Psoas muscle (tissue), 8 donors: ENCODE measurements around the gene STAP2. TPM values are rescaled to one million over a fixed set of nuclear protein-coding genes. Genes with fewer than 3 reads are reported as not detected.

ENCODE experiments used
- ATAC-seq, 4 donors: fragments of 200-7000 bp; cut with Tn5 transposase; one replicate each; pipeline ENCODE4 v1.9.1; 2020; ENCODE audit warnings: moderate library complexity in 3 of 4, mild to moderate bottlenecking in 2 of 4
- DNase-seq, 2 donors: peaks; one replicate each; pipeline ENCODE4 v3.0.0-alpha.2; 2020
- H3K27ac ChIP-seq: fragments of 200-600 bp; one replicate; pipeline ENCODE4 v1.8.0; 2022
- H3K27me3 ChIP-seq, 3 donors: fragments of 200-600 bp in 1 of 3; one replicate each; pipeline versions ENCODE4 v1.6.1 to v1.8.0; 2013 to 2022; ENCODE audit warnings: low read length in 2 of 3, mild to moderate bottlenecking in 2 of 3, moderate library complexity in 1 of 3; ENCODE audit not compliant: insufficient read depth in 3 of 3
- H3K36me3 ChIP-seq, 2 donors: fragments of 200-600 bp in 1 of 2; one replicate each; pipeline versions ENCODE4 v1.6.1 to v1.8.0; 2013 to 2022; ENCODE audit warnings: low read depth in 1 of 2, mild to moderate bottlenecking in 1 of 2, moderate library complexity in 1 of 2; ENCODE audit not compliant: insufficient read depth in 1 of 2
- H3K4me1 ChIP-seq: fragments of 200-600 bp; one replicate; pipeline ENCODE4 v1.8.0; 2022
- H3K4me3 ChIP-seq: fragments of 200-600 bp; one replicate; pipeline ENCODE4 v1.8.0; 2022; ENCODE audit warnings: mild to moderate bottlenecking
- H3K9me3 ChIP-seq: fragments of 200-600 bp; one replicate; pipeline ENCODE4 v1.8.0; 2022
- WGBS, 3 donors: extraction: QIAGEN DNeasy Blood & Tissue Kit; methylation state at CpG; one replicate each; pipeline versions ENCODE4 v1.1.6 to v1.1.7; 2013; 5-methylcytosine and 5-hydroxymethylcytosine counted together
- intact Hi-C, 2 donors: fragments of 100-400 bp; cut with DNase I; formaldehyde crosslinking; loops; one replicate each; pipeline versions ENCODE4 v1.11.0 to v1.14.2; 2022
- polyA plus RNA-seq, 3 donors: library from polyadenylated mRNA; stranded (reverse); fragments of 200-250 nt; gene quantifications; one replicate each; pipeline ENCODE4 v1.2.3, GENCODE V29; 2013
- total RNA-seq, 4 donors: library from RNA; stranded (reverse); fragmentation: NEBNext Ultra II Directional in 2 of 4; extraction: Animal tissue kit (Norgen Biotek cat#: 25700) in 2 of 4; gene quantifications; one replicate each; pipeline versions ENCODE4 v1.2.1 to v1.2.4, GENCODE V29; 2021 to 2023
- TF ChIP-seq, protein P1 (sequence below): fragments of 200-600 bp; IDR thresholded peaks from one replicate; pipeline ENCODE4 v1.8.0; 2022; ENCODE audit warnings: antibody characterized with exemption
- donor health status: healthy with polysubstance abuse.
- donor health status: DM: no; HTN: no; CAD: no; lungs with moderate emphysema.
- donor health status: Bipolar disorder and iron deficiency.
- donor health status: healthy.
- donor health status: DM: yes; HTN: yes; CAD: no.
- donor health status: DM: no; HTN: no; CAD: no.
- donor health status: DM: no; HTN: no; CAD: no.
- donor health status: DM: yes; HTN: yes; CAD: no.

The STAP2 gene
- total and polyA plus RNA-seq, 7 donors, result 0.31 to 3.7 (median 0.66) TPM

DNA sequence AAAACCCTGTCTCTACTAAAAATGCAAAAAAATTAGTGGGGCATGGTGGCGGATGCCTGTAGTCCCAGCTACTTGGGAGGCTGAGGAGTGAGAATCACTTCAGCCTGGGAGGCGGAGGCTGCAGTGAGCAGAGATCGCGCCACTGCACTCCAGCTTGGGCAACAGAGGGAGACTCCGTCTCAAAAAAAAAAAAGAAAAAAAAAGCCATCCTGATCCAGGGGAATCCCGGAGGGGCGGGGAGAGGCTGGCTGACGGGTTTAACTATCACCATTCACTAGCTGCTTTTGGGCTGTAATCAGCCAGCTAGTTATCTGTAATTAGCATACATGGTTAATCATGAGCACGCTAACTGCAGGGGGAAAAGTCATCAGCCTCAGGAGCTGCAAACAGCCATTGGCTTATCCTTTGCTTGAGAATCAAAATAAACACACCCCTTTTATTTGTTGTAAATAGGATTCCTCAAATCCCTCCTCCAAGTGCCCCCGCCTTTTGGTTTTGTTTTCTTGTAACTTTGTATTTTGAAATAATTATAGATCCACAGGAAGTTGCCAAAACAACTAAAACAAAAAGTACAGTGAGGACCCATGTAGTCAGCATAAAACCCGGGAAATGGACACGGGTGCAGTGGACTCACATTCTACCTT, 24.7 kb downstream of the STAP2 start:
- 30 to 40% (median 33%) methylated on average over 12 of the region's 12 CpGs for WGBS, 3 donors
- no peak for ATAC-seq
- Histone ChIP-seq H3K4me1 (no peaks in the 10 kb centered on the region), H3K4me3 (no peak overlapping the region), H3K36me3 (no peaks in the 10 kb centered on the region), H3K27me3 (peaks cover 0 to 6% (median 0%) of the 10 kb centered on the region in 3 donors), H3K27ac (no peak overlapping the region), H3K9me3 (no peaks in the 10 kb centered on the region)
- TF ChIP-seq, protein P1, sequence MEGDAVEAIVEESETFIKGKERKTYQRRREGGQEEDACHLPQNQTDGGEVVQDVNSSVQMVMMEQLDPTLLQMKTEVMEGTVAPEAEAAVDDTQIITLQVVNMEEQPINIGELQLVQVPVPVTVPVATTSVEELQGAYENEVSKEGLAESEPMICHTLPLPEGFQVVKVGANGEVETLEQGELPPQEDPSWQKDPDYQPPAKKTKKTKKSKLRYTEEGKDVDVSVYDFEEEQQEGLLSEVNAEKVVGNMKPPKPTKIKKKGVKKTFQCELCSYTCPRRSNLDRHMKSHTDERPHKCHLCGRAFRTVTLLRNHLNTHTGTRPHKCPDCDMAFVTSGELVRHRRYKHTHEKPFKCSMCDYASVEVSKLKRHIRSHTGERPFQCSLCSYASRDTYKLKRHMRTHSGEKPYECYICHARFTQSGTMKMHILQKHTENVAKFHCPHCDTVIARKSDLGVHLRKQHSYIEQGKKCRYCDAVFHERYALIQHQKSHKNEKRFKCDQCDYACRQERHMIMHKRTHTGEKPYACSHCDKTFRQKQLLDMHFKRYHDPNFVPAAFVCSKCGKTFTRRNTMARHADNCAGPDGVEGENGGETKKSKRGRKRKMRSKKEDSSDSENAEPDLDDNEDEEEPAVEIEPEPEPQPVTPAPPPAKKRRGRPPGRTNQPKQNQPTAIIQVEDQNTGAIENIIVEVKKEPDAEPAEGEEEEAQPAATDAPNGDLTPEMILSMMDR, result no peak
- DNase-seq, result no peak
- intact Hi-C loops, result no loop called here

DNA sequence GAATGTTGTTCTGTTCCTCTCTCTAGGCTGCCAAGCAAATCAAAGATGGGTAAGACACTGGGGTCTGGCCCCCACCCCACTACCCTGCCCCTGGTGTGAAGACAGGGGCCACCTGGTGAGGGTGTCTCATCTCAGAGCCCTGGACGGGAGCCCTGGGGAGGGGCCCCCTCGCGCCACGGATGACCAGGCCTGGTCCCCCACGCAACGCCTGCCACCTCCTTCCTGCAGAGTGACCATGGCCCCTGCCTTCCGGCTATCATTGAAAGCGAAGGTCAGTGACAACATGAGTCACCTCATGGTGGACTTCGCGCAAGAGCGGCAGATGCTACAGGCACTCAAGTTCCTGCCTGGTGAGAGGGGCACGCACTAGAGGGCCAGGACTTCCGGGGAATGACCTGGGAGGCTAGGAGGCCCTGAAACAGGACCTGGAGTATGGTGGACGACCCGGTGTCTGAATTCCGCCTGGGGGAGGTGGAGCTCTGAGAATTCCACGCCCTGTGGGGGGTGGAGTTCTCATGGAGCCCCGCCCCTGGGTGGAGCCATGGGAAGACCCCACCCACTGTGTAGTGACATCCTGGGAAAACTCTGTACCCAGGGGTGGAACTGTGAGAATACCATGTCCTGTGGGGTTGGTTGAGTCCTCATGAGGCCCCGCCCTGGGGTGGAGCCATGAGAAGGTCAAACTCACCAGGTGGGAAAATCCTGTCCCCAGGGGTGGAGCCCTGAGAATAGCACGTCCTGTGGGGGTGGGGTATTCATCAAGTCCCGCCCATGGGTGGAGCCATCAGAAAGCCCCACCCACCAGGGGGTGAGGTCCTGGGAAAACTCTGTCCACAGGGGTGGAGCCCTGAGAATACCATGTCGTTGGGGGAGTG, 28.1 kb downstream of the STAP2 start:
- ATAC-seq, result no peak
- no peak for DNase-seq
- WGBS, 3 donors, result 90 to 91% (median 91%) methylated on average over 22 of the region's 22 CpGs
- TF ChIP-seq, protein P1, result no peak
- intact Hi-C loops, result no loop called here
- Histone ChIP-seq H3K36me3 (no peaks in the 10 kb centered on the region), H3K27ac (no peak overlapping the region), H3K27me3 (peaks cover 0 to 29% (median 2%) of the 10 kb centered on the region in 3 donors), H3K4me1 (no peaks in the 10 kb centered on the region), H3K9me3 (no peaks in the 10 kb centered on the region), H3K4me3 (no peak overlapping the region)

DNA sequence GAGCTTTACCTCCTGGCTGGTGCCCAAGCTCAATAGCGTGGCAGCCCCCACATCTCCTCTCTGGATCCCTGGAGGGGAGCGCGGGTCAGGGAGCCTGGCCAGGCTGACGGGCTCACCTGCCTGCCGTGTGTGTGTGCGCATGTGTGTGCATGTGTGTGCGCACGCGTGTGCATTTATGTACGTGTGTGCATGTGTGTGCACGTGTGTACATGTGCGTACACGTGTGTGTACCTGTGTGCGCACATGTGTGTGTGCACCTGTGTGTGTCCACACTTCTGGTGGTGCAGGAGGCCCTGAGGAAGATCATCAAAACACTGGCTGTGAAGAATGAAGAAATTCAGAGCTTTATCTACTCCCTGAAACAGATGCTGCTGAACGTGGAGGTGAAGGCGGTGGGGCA, 33.0 kb downstream of the STAP2 start:
- no peaks in the 10 kb centered on the region for H3K36me3 ChIP-seq
- DNase-seq (no peak), ATAC-seq (no peak)
- TF ChIP-seq, protein P1, result no peak
- H3K4me1 ChIP-seq, result no peaks in the 10 kb centered on the region
- intact Hi-C loops, result no loop called here
- WGBS, 3 donors, result 75 to 85% (median 80%) methylated on average over 16 of the region's 16 CpGs
- H3K4me3 ChIP-seq, result no peak overlapping the region
- H3K9me3 ChIP-seq, result no peaks in the 10 kb centered on the region
- no peak overlapping the region for H3K27ac ChIP-seq
- H3K27me3 ChIP-seq, result peaks cover 0 to 44% (median 8%) of the 10 kb centered on the region in 3 donors

DNA sequence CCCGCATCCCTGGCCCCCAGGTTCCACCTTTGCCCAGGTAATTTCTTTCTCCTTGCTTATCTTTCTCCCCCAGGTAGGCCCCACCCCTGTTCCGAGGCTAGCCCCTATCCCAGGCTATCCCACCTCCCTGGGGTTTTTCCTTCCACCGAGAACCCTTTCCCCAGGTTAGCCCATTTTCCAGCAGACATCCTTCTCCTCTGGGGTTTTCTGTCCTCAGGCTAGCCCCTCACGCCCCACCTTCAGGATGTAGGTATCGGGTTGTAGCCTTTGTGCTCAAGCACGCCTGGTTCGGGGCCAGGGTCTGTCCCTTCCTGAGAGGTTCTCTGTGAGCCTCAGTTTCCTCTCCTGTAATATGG, 33.4 kb downstream of the STAP2 start:
- Histone ChIP-seq H3K9me3 (no peaks in the 10 kb centered on the region), H3K4me3 (no peak overlapping the region), H3K36me3 (no peaks in the 10 kb centered on the region), H3K27me3 (peaks cover 0 to 41% (median 8%) of the 10 kb centered on the region in 3 donors), H3K4me1 (no peaks in the 10 kb centered on the region), H3K27ac (no peak overlapping the region)
- no peak for ATAC-seq
- 67 to 69% (median 68%) methylated on average over 7 of the region's 7 CpGs for WGBS, 3 donors
- DNase-seq, result no peak
- TF ChIP-seq, protein P1, result no peak
- intact Hi-C loops, result no loop called here
